ENCODE results near the gene MAST2. TPM values are rescaled to one million over a fixed set of nuclear protein-coding genes. Genes with fewer than 3 reads are reported as not detected.

MAST2 gene
- total RNA-seq, 1 experiment from 2014 or later = 41.9 TPM

- DNase-seq (ENCODE audit: low read depth, low spot score) = no peak
Observed at GRCh38 chr1:45887156-45887842, 83.9 kb downstream of the MAST2 start.

GRCh38 chr1:45890078-45890477, 86.7 kb downstream of the MAST2 start:
- DNase-seq (ENCODE audit: low read depth, low spot score) (no peak), ATAC-seq (no peak)
- Histone ChIP-seq H3K9ac (ENCODE audit: low read length) (no peak overlapping the region), H3K4me3 (replicated peaks in 1 of 2; ENCODE audit: low read depth in 1 of 2, low read length in 2 of 2) (no peak overlapping the region), H3K27me3 (ENCODE audit: insufficient read depth, low read length) (no peaks in the 10 kb centered on the region), H3K79me2 (ENCODE audit: insufficient read depth, low read length) (peaks cover 54% of the 10 kb centered on the region), H3K9me2 (ENCODE audit: insufficient read depth) (no peaks in the 10 kb centered on the region), H4K20me1 (ENCODE audit: insufficient read depth) (no peaks in the 10 kb centered on the region), H3K4me1 (ENCODE audit: control insufficient read depth in 1 of 2, insufficient read depth in 2 of 2, low read length in 2 of 2) (peaks cover 24 to 38% of the 10 kb centered on the region in 2 experiments), H3K36me3 (ENCODE audit: control insufficient read depth in 1 of 2, insufficient read depth in 2 of 2, low read length in 2 of 2) (no peaks in the 10 kb centered on the region; a peak in 1 of 4 replicates), H3K9me3 (ENCODE audit: control insufficient read depth in 1 of 2, insufficient read depth in 1 of 2, low read depth in 1 of 2, low read length in 2 of 2) (no peaks in the 10 kb centered on the region), H3K27ac (ENCODE audit: low read depth, low read length) (no peak overlapping the region), H2AFZ (ENCODE audit: low read depth, low read length, poor library complexity, severe bottlenecking) (no peak overlapping the region), H3K4me2 (ENCODE audit: low read length) (no peak overlapping the region)
- BruUV-seq (replicated peaks) = no TSS peak
- intact Hi-C loops (cut with micrococcal nuclease) = no loop called here
- POLR2A ChIA-PET = interaction anchor here (0.5 kb wide), 1 partner anchor 308 kb away, joined by 3 read pairs; no protein-coding TSS in a partner anchor
- RAD21 ChIA-PET (ENCODE audit: low non-redundant PET in 1 of 2, low total read pairs in 2 of 2, uncharacterized antibody in 2 of 2, unreplicated experiment in 2 of 2) = no interaction called here
- TF ChIP-seq SP1 (IDR thresholded peaks at IDR 0.05; ENCODE audit: low read depth) (no peak), EGR1 (IDR thresholded peaks at IDR 0.05; ENCODE audit: low read depth) (no peak), ELF1 (IDR thresholded peaks at IDR 0.05; ENCODE audit: borderline replicate concordance, low read depth) (no peak), EZH2phosphoT487 (IDR thresholded peaks at IDR 0.05; ENCODE audit: borderline replicate concordance) (no peak), ZBTB33 (IDR thresholded peaks at IDR 0.05; ENCODE audit: extremely low read depth, insufficient replicate concordance, low read length) (no peak)
- TF ChIP-seq, protein P1, sequence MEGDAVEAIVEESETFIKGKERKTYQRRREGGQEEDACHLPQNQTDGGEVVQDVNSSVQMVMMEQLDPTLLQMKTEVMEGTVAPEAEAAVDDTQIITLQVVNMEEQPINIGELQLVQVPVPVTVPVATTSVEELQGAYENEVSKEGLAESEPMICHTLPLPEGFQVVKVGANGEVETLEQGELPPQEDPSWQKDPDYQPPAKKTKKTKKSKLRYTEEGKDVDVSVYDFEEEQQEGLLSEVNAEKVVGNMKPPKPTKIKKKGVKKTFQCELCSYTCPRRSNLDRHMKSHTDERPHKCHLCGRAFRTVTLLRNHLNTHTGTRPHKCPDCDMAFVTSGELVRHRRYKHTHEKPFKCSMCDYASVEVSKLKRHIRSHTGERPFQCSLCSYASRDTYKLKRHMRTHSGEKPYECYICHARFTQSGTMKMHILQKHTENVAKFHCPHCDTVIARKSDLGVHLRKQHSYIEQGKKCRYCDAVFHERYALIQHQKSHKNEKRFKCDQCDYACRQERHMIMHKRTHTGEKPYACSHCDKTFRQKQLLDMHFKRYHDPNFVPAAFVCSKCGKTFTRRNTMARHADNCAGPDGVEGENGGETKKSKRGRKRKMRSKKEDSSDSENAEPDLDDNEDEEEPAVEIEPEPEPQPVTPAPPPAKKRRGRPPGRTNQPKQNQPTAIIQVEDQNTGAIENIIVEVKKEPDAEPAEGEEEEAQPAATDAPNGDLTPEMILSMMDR (IDR thresholded peaks at IDR 0.05 in 2 of 3, conservative IDR thresholded peaks at IDR 0.05 in 1 of 3; ENCODE audit: borderline replicate concordance in 1 of 3, insufficient read depth in 1 of 3, low read depth in 2 of 3, low read length in 2 of 3) = no peak
- CTCF ChIA-PET = no interaction called here

More at GRCh38 chr1:45887156-45887842, 83.9 kb downstream of the MAST2 start:
- Histone ChIP-seq H2AFZ (ENCODE audit: low read depth, low read length, poor library complexity, severe bottlenecking) (no peak overlapping the region), H3K27me3 (ENCODE audit: insufficient read depth, low read length) (no peaks in the 10 kb centered on the region), H3K79me2 (ENCODE audit: insufficient read depth, low read length) (peaks cover 34% of the 10 kb centered on the region), H3K9me3 (ENCODE audit: control insufficient read depth in 1 of 2, insufficient read depth in 1 of 2, low read depth in 1 of 2, low read length in 2 of 2) (no peaks in the 10 kb centered on the region), H3K4me1 (ENCODE audit: control insufficient read depth in 1 of 2, insufficient read depth in 2 of 2, low read length in 2 of 2) (peaks cover 13 to 34% of the 10 kb centered on the region in 2 experiments), H3K36me3 (ENCODE audit: control insufficient read depth in 1 of 2, insufficient read depth in 2 of 2, low read length in 2 of 2) (no peaks in the 10 kb centered on the region; a peak in 1 of 4 replicates), H3K27ac (ENCODE audit: low read depth, low read length) (no peak overlapping the region), H4K20me1 (ENCODE audit: insufficient read depth) (no peaks in the 10 kb centered on the region), H3K4me3 (replicated peaks in 1 of 2; ENCODE audit: low read depth in 1 of 2, low read length in 2 of 2) (no peak overlapping the region), H3K9me2 (ENCODE audit: insufficient read depth) (no peaks in the 10 kb centered on the region), H3K9ac (ENCODE audit: low read length) (no peak overlapping the region), H3K4me2 (ENCODE audit: low read length) (no peak overlapping the region)
- CTCF ChIA-PET = no interaction called here
- TF ChIP-seq ZFX (IDR thresholded peaks at IDR 0.05) = no peak
- no peak for TF ChIP-seq EGR1 (IDR thresholded peaks at IDR 0.05; ENCODE audit: low read depth)
- TF ChIP-seq SIN3A (IDR thresholded peaks at IDR 0.05; ENCODE audit: low read depth) = no peak
- no peak for TF ChIP-seq ZNF274 (IDR thresholded peaks at IDR 0.05; ENCODE audit: low read depth, low read length)
- TF ChIP-seq CBX3 (IDR thresholded peaks at IDR 0.05; ENCODE audit: low read depth) = no peak
- TF ChIP-seq SP1 (IDR thresholded peaks at IDR 0.05; ENCODE audit: low read depth) = no peak
- TF ChIP-seq POLR2A (IDR thresholded peaks at IDR 0.05; ENCODE audit: borderline replicate concordance, extremely low read depth, insufficient read depth, insufficient read length) = no peak
- ATAC-seq = no peak
- intact Hi-C loops (cut with micrococcal nuclease) = loop anchor here (10.0 kb wide), 1 partner anchor 302 kb away; the partner anchor contains the start of gene NASP
- BruUV-seq (replicated peaks) = no TSS peak
- POLR2A ChIA-PET = interaction anchor here (0.8 to 1.1 kb wide), 2 partner anchors 303 to 366 kb away, joined by 3 to 4 read pairs; partner anchors contain the start of gene PRDX1
- RAD21 ChIA-PET (ENCODE audit: low non-redundant PET in 1 of 2, low total read pairs in 2 of 2, uncharacterized antibody in 2 of 2, unreplicated experiment in 2 of 2) = no interaction called here
